GM21360 (cell line): ENCODE measurements around the gene SLC6A8.
"Not testable (repeated sequence)": the region's sequence is repeated elsewhere in the genome, so short reads cannot be mapped to it uniquely, and the experiment has no call there.

Experiments
- ATAC-seq: cut with Tn5 transposase; IDR thresholded peaks from one replicate; pipeline ENCODE4 v1.9.1; 2021; ENCODE audit warnings: mild to moderate bottlenecking, moderate library complexity; ENCODE audit not compliant: unreplicated experiment

SLC6A8 gene

GRCh38 chrX:153727123-153727931 is 39.6 kb downstream of the SLC6A8 start:
- ATAC-seq, result no peak

GRCh38 chrX:153728095-153728494 is 40.4 kb downstream of the SLC6A8 start:
- no peak for ATAC-seq

GRCh38 chrX:153728951-153729631 is 41.4 kb downstream of the SLC6A8 start:
- no peak for ATAC-seq

GRCh38 chrX:153730115-153730514 is 42.4 kb downstream of the SLC6A8 start:
- ATAC-seq, result not testable (repeated sequence)

- ATAC-seq, result no peak
Measured at GRCh38 chrX:153731117-153731844, 43.6 kb downstream of the SLC6A8 start.

- no peak for ATAC-seq
Measured at GRCh38 chrX:153731845-153732215, 44.1 kb downstream of the SLC6A8 start.

- no peak for ATAC-seq
Measured at GRCh38 chrX:153732401-153732800, 44.7 kb downstream of the SLC6A8 start.

GRCh38 chrX:153733651-153734240 is 46.0 kb downstream of the SLC6A8 start:
- ATAC-seq, result no peak

- no peak for ATAC-seq
Measured at GRCh38 chrX:153734871-153735270, 47.1 kb downstream of the SLC6A8 start.

GRCh38 chrX:153735274-153735673 is 47.5 kb downstream of the SLC6A8 start:
- ATAC-seq, result no peak

GRCh38 chrX:153736071-153736820 is 48.5 kb downstream of the SLC6A8 start:
- no peak for ATAC-seq

GRCh38 chrX:153736871-153737441 is 49.2 kb downstream of the SLC6A8 start:
- no peak for ATAC-seq

GRCh38 chrX:153738056-153738605 is 50.4 kb downstream of the SLC6A8 start:
- no peak for ATAC-seq

GRCh38 chrX:153739754-153740486 is 52.2 kb downstream of the SLC6A8 start:
- no peak for ATAC-seq

GRCh38 chrX:153740631-153741222 is 53.0 kb downstream of the SLC6A8 start:
- ATAC-seq, result no peak

- no peak for ATAC-seq
Measured at GRCh38 chrX:153741446-153741845, 53.7 kb downstream of the SLC6A8 start.

- not testable (repeated sequence) for ATAC-seq
Measured at GRCh38 chrX:153742111-153742510, 54.4 kb downstream of the SLC6A8 start.

GRCh38 chrX:153742796-153743467 is 55.2 kb downstream of the SLC6A8 start:
- not testable (repeated sequence) for ATAC-seq
